RPMI7951 (cell line): Measurements from ENCODE around the gene SLC9A8. TPM values are rescaled to one million over a fixed set of nuclear protein-coding genes. Genes with fewer than 3 reads are reported as not detected.
"Not testable (repeated sequence)": the region's sequence is repeated elsewhere in the genome, so short reads cannot be mapped to it uniquely, and the experiment has no call there.

Experiments
- DNase-seq: peaks from one replicate; pipeline ENCODE4 v3.0.0-alpha.2; 2012; ENCODE audit warnings: low read depth
- total RNA-seq: library from RNA; depleted of rRNA; stranded (reverse); fragments of >200 nt; shearing (Covaris generic); gene quantifications from 2 replicates; pipeline ENCODE4 v1.2.3, GENCODE V29; 2014

SLC9A8 gene
- total RNA-seq, 1 experiment from 2014 or later: 6.2 TPM

DNA sequence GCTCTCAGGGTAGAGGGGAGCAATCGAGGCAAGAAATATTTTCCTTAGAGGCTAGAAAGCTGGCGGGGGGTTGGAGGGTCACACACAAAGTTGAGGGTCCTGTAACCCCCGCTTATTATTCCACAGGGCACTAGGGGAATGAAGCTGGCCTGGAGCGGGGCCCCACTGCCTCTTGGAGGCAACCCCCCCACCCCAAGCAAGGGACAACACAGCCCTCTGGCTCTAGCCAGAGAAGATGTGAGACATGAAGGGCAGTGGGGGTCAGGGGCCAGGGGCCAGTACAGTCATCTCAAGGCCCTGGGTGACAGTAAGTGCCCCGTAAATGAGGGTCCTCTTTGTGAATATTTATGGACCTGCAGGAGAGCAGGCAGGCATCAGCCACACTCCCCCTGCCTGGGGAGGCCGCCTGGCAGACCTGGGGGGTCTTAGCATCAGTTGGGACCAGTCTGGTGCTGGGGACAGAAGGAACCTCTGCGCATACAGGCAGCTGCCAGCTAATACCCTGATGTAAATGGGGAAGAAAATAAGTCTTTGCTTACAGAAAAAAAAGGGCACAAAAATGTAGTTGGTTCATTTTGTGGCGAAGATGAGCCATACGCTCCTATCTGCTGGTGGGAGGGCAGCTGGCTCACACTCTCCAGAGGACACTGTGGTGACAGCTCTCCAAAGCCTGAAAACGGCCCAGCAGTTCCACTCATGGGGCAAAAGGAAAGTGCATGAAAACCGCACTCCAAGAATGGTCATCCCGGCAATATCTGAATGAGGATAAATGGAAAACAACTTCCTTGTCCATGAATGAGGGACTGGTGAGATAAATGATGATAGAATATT, 80.8 kb downstream of the SLC9A8 start:
- peak; percentile 70 for DNase-seq

DNA sequence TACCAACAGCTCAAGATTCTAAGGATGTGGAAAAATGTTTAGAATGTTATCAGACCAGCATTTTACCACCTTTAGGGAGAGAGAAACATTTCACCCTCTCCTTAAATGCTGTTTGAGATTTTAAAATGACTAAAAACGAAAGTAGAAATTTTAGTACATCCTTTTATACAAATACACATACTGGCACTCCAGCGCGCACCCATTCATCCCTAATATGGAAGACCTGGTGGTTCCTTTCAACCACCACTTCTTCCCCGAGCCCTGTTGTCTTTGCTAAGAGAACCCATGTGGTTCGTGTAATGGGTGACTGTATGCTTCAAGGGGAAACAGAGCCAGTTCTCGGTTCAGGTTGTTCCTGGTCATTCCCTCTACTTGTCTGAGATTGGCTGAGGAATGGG, 81.4 kb downstream of the SLC9A8 start:
- DNase-seq: no peak

DNA sequence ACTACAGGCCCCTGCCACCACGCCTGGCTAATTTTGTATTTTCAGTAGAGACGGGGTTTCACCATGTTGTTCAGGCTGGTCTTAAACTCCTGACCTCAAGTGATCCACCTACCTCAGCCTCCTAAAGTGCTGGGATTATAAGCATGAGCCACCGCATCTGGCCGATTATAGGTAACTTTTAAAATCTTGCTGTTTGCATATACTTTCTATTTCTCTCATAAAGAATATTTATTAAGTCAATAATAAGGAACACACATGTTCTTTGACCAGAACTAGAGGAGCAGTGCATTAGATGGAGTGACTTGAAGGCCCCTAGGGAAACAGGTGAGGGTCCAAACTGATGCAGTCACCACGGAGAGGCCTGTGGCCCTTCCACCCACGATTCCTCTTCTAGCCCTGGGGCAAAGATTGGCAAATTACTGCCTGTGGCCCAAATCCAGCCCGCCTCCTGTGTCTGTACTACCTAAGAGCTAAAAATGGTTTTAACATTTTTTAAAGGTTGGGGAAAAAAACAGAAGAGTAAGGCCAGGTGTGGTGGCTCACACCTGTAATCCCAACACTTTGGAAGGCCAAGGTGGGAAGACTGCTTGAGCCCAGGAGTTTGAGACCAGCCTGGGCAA, 83.0 kb downstream of the SLC9A8 start:
- DNase-seq: not testable (repeated sequence)

DNA sequence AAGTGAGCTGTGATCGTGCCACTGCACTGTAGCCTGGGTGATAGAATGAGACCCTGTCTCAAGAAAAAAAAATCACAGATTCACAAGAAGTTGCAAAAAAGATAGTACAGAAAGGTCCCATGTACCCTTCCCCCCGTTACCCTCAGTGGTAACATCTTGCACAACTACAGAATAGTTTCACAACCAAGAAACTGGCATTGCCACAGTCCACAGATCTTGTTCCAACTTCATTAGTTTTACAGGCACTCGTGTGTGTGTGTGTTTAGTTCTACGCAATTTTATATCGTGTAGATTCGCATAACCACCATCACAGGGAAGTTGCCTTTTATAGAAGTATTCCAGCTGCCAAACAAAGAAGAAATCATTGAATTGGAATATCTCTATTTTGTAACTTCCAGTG, 83.6 kb downstream of the SLC9A8 start:
- DNase-seq: no peak

DNA sequence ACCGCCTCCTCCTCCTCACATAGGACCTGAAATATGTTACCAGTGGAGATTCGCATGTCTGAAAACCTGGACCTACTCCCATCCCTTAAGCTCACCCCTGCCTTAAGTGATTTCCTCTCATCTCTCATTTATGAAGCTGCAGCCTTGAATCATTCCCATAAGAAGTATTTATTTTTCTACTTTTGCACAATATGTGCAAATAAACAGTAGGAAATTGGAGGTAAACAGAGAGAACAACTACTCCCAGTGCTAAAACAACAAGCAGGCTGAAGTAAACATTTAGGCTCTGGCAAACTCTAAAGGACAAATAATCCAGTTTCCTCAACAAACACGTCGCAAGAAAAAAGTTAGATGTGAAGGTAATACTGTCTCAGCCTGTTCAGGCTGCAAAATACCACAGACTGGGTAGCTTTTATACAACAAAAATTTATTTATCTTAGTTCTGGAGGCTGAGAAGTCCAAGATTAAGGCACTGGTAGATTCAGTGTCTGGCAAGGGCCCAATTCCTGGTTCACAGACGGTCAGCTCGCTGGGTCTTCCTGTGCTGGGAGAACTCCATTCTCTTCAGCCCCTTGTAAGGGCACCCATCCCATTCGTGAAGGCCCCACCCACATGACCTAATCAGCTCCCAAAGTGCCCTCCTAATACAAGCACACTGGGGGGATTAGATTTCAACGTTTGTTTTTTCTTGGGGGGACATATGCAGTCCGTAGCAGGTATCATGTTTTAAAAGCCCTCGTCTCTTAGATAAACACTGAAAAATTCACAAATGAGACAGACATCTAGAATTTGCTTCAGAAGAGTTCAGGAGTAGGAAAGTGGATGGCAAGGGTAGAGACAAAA, 87.1 kb downstream of the SLC9A8 start:
- no peak for DNase-seq

DNA sequence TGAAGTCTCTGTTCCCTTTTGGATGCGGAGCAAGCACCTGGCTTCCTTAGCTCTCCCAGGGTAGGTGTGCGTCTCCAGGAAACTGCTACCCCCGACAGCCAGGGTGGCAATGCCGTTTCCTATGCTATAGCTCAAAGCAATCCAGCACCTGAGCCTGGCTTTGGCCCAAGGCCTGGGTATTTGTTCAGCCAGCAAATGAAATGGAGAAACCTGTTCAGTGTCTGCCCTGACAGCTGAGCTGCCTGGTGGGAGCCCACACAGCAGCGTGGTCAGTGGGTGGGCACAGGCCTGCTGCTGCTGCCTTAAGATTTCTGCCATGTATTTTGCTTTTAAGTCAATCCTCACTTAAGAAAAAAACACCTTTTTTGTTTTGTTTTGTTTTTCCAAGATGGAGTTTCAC, 89.0 kb downstream of the SLC9A8 start:
- DNase-seq: no peak

DNA sequence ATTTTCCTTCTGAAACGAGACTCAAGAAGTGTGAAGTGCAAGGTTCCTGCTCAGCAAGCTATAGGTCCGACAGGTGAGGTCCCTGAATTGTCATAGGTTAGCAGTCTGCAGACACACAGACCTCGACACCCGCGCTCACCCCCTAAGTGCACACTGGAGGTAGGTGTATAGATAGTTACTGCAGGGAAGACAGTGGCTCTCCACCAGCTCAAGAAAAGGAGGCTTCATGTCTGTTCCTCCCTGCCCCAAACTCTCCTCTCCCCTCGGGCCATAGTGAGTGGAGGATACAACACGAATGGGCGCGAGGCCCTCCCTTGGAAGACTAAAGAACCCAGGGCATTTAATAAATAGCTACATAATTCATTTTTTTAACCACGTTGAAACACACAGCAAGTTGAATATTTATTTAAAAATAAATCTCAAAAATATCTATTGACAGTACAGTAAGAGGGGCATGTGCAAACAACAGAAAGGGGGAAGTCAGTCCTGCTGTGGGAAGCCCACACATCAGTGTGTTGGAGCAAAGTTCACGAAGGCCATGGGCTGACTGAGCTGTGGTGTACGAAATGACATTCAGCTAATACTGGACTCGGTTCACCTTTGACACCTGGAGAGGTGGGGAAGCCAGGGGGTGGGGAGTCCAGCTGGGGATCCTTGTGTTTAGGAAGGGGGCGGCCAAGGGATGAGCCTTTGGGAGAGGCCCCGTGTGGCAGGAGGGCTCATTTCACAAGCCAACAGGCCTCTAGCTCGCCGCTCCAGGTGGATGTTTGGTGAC, 92.0 kb downstream of the SLC9A8 start:
- no peak for DNase-seq

DNA sequence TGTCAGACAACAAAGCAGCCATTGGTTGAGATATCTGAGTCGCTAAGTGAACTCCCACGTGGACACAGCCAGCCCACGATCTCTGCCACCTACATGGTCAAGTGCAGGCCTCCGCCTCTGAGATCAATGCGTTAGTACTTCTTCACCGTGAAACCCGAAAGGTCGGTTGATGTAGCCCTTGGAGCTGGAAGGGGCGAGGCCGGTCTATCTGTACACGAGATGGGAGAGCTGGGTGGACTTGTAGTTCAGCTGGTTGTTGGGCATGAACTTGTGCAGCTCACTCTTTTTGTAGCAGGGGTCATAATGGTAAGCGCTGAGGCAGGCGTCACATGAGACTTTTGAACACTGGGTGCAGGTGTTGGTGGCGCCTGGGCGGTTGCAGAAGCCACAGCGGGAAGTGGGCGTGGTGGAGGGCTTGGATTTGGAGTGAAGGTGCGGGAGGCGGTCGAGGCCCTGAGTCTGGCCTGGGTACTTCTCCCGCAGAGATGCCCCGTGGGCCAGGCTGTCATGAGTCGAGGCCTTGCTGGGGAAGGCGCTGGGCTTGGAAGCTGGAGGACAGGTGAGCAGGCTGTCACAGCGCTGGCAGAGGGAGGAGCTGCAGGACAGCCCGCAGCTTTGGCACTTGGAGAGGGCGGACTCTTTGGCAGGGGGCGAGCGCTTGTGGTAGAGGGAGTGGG, 92.9 kb downstream of the SLC9A8 start:
- DNase-seq: no peak

DNA sequence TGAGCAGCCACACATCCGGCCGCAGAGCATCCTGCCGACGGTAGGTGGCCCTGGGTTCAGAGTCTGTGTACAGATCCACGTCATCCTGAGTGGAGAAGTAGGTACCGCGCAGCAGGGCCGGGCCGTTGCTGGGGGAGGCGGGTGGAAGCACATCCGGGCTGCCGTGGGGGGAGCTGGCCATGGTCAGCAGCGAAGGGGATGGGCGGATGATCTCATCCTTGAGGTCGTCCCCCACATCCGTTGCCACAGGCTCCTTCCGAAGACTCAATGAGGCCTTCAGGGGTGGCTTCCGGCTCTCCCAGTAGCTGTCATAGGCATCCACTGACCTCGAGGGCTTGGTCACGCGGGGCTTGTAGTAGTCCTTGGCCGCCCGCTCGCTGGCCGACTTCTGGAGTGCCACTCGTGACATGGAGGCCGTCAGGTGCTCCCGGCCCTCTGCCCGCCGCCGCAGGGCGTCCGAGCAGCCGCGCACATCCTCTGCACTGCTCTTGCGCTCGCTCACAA, 93.5 kb downstream of the SLC9A8 start:
- DNase-seq: peak; percentile 81

DNA sequence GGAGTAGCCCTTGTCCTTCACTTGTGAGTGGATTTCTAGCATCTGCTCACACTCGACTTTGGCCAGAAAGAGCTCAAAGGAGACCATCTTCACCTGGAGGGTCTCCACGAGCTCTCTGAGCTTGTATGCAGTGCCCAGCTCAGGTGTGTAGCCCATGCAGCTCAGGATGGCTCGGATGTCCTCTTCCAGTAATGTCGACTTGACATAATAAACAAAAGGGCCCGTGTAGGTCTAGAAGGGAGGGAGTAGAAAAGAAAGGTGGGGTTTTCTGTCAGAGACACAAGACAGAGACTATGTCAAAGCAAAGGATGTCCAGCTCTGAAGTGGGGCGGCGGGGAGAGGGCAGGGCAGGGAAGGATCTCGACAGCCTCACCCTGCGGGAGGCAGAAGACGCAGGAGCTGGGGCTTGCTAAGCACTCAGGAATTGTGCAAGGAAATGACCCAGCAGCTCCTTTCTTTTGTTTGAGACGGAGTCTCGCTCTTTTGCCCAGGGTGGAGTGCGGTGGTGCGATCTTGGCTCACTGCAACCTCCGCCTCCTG, 94.1 kb downstream of the SLC9A8 start:
- DNase-seq: no peak

DNA sequence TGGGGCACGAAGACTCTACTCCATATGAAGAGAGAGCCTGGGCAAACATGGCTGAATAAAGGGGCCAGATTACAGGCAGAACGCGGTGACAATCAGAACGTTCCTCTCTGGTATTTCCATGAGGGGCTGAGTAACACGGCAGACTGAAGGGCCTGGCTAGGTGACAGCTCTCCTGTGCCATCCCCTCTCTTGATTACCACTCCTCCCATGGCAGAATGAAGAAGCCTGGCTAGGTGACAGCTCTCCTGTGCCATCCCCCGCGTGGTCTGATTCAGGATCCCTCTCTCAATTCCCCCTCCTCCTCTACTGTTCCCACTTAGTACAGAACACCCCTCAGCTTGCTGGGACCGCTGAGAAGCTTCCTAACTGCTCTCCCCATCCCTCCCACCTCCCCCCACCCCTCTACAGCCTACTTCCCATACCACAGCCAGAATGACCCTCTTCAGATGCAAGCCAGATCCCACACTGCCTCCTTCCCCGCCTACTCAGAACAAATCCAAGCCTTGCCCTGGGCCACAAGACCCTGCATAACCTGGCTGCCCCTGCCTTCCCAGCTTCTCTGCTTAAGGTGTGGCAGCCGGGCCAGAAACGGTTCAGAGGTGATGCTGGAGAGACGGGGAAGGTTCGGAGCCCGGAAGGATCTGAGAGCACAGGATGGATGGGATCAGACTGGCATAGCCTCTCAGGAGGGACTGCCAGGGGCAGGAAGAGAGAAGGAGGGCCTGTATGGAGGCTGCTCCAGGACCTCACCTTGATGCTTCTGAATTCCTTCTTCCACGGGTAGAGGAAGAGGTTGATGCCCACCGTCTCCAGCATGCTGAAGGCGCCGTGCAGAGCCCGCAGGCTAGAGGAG, 95.0 kb downstream of the SLC9A8 start:
- DNase-seq: no peak

DNA sequence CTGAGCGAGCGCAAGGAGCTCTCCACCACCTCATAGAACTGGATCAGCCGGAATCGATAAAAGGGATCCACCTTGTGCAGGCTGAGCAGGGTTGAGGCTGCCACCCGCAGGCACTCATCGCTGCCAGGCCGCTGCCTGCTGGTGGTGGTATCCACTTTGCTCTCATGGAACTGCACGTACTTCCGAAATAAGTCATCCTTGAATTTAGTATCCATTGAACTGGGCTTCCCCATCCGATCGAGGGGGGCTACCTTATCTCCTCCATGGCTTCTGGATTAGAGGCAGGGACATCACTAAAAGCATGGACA, 95.6 kb downstream of the SLC9A8 start:
- DNase-seq: no peak

DNA sequence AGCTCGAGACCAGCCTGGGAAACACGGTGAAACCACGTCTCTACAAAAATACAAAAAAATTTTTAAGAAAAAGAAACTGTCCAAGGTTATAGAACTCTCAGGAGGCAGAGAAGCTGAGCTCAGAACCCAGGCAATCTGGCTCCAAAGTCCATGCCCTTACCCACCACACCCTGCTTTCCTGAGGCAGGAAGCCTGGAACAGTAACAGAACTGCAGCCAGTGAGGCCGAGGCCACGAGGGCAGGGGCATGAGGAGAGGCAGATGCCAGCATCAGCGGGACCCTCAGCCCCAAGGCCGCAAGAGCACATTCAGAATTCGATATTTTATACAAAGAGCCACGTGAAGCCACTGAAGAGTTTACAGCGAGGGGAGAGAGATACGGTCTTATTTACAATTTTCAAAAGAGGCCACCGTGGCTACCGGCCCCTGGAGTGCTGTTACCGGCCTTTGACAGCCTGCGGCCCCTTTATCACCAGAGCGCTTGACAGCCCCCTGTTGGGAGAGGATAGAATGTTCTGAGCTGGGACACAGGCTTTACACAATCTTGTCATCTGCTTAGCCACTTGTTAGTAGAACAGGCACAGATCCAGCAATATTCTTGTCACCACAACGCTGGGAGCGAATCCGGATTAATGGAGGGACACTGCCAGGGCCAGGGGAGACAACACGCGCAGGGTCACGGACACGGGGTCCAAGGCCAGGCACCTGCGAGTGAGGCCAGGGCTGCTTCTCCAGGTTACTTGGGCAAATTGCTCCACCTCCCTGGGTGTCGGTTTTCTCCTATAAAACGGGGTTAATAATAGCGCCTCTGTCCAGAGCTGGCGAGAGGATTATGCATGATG, 97.1 kb downstream of the SLC9A8 start:
- no peak for DNase-seq

DNA sequence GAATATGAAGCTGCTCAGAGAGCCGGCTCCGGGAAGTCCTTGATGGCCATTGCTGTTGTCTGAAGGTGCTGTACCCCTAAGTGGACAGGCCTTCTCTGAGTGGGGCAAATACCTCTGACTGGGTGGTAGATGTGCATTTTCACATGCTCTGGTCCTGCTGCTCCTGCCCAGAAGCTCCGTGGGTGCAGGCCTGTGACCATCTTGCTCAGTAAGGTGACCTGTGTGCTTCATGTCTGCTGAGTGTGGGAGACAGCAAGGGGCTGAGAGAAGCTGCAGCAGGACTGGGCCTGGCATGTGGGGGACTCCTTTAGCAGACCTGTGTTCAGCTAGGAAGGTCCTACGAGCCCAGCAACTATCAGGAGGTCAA, 97.7 kb downstream of the SLC9A8 start:
- no peak for DNase-seq

DNA sequence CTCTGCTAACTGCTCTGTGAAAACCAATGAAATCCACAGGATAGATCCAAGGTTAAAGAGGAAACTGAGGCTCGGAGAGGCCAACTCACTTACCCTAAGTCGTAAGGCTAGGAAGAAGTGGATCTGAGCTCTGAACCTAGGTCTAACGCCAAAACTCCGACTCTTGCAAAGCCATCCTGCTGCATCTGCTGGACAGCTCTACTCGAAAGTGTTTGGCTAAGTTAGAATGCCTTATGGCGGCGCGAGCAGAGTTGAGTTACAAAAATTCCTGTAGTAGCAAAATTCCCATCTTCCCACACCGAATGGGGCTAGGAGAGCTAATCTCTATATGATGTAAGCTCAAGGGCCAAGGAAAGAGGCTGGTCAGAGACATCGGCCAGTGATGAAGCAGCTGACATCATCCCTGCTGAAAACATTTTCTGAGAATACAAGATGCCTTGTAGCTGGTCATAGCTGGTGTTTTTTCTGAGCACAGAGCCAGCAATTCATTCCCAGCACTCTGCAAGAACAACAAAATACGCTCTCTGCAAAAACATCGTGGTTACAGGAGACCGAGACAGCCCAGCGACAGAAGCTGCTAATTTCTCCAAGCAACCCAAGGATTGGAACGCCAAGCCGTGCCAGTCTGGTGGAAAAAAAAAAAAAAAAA, 100.9 kb downstream of the SLC9A8 start:
- no peak for DNase-seq

DNA sequence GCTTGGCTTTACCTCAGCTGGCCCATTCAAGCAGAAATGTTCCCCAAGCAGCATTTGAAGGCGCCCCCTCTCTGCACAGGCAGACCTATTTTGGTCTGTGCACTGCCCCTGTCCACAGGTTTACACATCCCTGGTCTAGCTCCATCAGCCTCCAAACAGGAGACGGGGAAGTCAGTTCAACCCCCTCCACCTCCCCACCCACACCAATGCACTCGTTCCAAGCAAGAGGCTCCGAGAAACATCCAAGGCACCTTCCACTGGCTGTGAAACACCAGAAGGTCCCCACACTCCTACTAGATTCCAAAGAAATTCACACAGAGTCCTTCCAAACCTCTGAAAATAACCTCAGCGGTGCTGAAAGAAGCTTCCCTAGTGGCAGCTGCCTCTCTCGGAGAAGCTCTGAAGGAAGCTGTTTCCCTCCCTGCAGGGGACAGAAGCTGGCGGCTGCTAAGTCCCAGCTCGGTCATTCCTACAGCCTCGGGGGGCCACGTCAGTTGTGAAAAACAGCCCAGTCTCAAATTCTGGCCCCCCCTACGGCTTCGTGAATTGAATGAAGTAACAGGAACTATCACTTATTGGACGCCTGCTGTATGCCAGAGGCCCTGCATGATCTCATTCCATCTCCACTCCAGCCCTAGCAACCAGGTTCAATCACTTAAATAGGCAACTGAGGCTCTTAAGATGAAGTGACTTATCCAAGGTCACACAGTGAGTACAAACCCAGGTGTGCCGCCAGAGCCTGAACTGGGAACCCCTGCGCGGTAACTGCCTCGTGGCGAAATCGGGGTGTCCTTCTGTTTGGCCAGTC, 101.9 kb downstream of the SLC9A8 start:
- peak; percentile 75 for DNase-seq

DNA sequence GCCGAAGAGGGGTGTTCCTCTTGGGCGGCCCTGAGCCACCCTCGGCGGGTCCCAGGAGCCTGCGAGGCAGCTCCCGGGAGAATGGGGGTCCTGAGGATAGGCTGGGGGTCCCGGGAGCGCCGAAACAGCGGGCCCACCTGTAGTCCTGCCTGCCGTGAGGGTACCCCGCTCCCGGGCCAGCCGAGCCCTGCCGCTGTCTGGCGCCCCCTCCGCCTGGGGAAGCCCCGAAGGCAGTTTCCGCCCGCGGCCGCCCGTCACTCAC, 102.4 kb downstream of the SLC9A8 start:
- no peak for DNase-seq
